KOPT-K1 (cell line): ENCODE results near the gene CREB5.

ENCODE experiments used
- H3K27ac ChIP-seq: fragments of 200-600 bp; sonication (generic); 2 replicates; pipeline ENCODE4 v1.5.1; 2016; ENCODE audit warnings: antibody characterized with exemption, mild to moderate bottlenecking, low read depth, low read length; ENCODE audit not compliant: poor library complexity, severe bottlenecking
- H3K36me3 ChIP-seq: fragments of 200-600 bp; sonication (generic); 2 replicates; pipeline ENCODE4 v1.5.1; 2017; ENCODE audit warnings: antibody characterized with exemption, mild to moderate bottlenecking, low read length, moderate library complexity; ENCODE audit not compliant: insufficient read depth
- H3K9me3 ChIP-seq: fragments of 200-600 bp; sonication (generic); 2 replicates; pipeline ENCODE4 v1.5.1; 2017; ENCODE audit warnings: antibody characterized with exemption, low read length, mild to moderate bottlenecking; ENCODE audit not compliant: insufficient read depth, poor library complexity, severe bottlenecking

CREB5 gene

GRCh38 chr7:28684650-28685241, 272.4 kb downstream of the CREB5 start:
- Histone ChIP-seq H3K36me3 (no peaks in the 10 kb centered on the region), H3K9me3 (no peaks in the 10 kb centered on the region), H3K27ac (no peak overlapping the region)

DNA sequence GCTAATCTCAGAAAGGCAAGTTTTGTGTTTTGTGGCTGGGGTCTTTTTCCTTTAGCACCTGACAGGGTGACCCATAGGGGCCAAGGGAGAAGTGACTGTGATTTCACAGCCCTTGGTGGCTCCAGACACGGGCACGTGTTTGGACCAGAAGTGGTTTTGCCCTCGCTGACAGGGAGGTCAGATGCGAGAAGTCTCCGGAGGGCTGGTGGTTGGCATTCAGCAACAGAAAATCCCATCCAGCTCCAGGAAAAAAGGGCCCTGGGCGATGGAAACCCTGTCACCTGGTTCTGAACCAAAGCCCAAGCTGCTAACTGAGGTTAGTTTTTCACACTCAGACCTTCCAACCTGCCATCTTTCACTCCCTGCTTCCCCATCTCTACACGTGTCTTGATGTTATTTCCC, 272.9 kb downstream of the CREB5 start:
- H3K27ac ChIP-seq = no peak overlapping the region
- no peaks in the 10 kb centered on the region for H3K36me3 ChIP-seq
- no peaks in the 10 kb centered on the region for H3K9me3 ChIP-seq

- no peaks in the 10 kb centered on the region for H3K36me3 ChIP-seq
- no peak overlapping the region for H3K27ac ChIP-seq
- H3K9me3 ChIP-seq = no peaks in the 10 kb centered on the region
Observed at GRCh38 chr7:28685644-28686417, 273.5 kb downstream of the CREB5 start.

- no peak overlapping the region for H3K27ac ChIP-seq
- no peaks in the 10 kb centered on the region for H3K9me3 ChIP-seq
- H3K36me3 ChIP-seq = no peaks in the 10 kb centered on the region
Observed at GRCh38 chr7:28686418-28686800, 274.1 kb downstream of the CREB5 start.

GRCh38 chr7:28687537-28687936, 275.2 kb downstream of the CREB5 start:
- Histone ChIP-seq H3K36me3 (no peaks in the 10 kb centered on the region), H3K9me3 (no peaks in the 10 kb centered on the region), H3K27ac (no peak overlapping the region)

- no peak overlapping the region for H3K27ac ChIP-seq
- H3K9me3 ChIP-seq = no peaks in the 10 kb centered on the region
- H3K36me3 ChIP-seq = no peaks in the 10 kb centered on the region
Observed at GRCh38 chr7:28688174-28688573, 275.9 kb downstream of the CREB5 start.

DNA sequence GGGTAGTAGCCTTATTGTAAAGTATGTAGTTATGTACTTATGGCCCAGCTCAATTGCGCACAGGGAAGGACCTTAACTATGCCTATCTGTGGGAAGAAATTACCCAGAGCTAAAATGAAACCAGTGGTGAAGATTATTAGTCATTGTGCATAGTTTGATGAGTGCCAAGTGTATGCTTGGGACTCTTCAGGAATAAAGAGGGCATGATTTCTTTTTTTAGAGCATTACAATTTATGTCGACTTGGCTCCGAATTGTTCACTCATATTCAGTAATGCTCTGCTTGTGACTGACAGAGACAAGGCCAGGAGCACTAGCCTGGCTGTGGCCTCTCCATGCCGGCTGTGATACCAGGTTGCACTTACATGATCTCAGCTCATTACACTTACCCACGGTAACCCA, 276.3 kb downstream of the CREB5 start:
- H3K9me3 ChIP-seq = no peaks in the 10 kb centered on the region
- no peaks in the 10 kb centered on the region for H3K36me3 ChIP-seq
- H3K27ac ChIP-seq = no peak overlapping the region

GRCh38 chr7:28695300-28696295, 283.3 kb downstream of the CREB5 start:
- H3K9me3 ChIP-seq = no peaks in the 10 kb centered on the region
- no peaks in the 10 kb centered on the region for H3K36me3 ChIP-seq
- no peak overlapping the region for H3K27ac ChIP-seq

GRCh38 chr7:28697913-28698563, 285.7 kb downstream of the CREB5 start:
- Histone ChIP-seq H3K27ac (no peak overlapping the region), H3K36me3 (no peaks in the 10 kb centered on the region), H3K9me3 (no peaks in the 10 kb centered on the region)

GRCh38 chr7:28698840-28699239, 286.5 kb downstream of the CREB5 start:
- no peak overlapping the region for H3K27ac ChIP-seq
- H3K9me3 ChIP-seq = no peaks in the 10 kb centered on the region
- H3K36me3 ChIP-seq = no peaks in the 10 kb centered on the region

GRCh38 chr7:28700096-28700495, 287.8 kb downstream of the CREB5 start:
- Histone ChIP-seq H3K9me3 (no peaks in the 10 kb centered on the region), H3K27ac (no peak overlapping the region), H3K36me3 (no peaks in the 10 kb centered on the region)

DNA sequence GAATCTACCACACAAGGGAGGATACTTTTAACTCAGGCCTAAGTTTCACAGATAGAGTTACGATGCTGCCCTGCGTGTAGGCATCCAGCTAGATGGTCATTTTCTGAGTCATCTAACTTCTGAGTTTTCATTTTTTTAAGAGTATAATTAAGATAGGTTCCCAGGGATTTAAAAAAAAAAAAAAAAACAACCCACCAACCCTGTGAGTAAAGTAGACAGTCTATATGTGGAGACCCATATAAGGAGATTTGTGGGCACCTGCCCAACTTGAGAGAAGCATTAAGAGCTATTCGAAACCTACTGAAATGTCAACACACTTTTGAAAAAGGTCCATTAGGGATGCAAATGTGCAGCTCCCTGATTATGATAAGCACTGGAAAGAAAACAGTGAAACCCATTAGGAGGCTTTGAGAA, 288.5 kb downstream of the CREB5 start:
- Histone ChIP-seq H3K27ac (no peak overlapping the region), H3K9me3 (no peaks in the 10 kb centered on the region), H3K36me3 (no peaks in the 10 kb centered on the region)

DNA sequence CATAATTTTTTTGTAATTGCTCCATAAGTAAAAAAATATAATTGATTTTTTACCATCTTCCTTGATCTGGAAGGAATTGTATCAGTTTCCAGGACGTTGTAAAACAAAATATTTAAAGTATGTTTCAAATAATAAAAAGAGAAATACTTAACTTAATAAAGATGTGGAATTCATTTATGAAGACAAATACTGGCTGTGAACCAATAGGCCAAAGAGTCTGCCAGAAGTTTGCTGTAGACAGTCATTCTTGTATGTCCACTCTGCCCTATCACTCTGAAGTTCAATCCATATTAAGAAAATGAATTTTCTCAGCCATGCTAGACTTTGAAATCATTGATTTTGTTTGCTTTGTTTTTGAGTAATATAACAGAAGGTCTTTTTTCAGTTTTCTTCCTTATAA, 289.4 kb downstream of the CREB5 start:
- Histone ChIP-seq H3K27ac (no peak overlapping the region), H3K9me3 (no peaks in the 10 kb centered on the region), H3K36me3 (no peaks in the 10 kb centered on the region)

- Histone ChIP-seq H3K27ac (no peak overlapping the region), H3K9me3 (no peaks in the 10 kb centered on the region), H3K36me3 (no peaks in the 10 kb centered on the region)
Observed at GRCh38 chr7:28702171-28702570, 289.9 kb downstream of the CREB5 start.
